GM12878 (cell line): ENCODE results near the gene IGFBP2. TPM values are rescaled to one million over a fixed set of nuclear protein-coding genes. Genes with fewer than 3 reads are reported as not detected.

Experiments
- ATAC-seq: fragments of 200-7000 bp; cut with Tn5 transposase; 3 replicates; pipeline ENCODE4 v1.9.1; 2020; ENCODE audit warnings: mild to moderate bottlenecking, moderate library complexity
- BruUV-seq: library from RNA; stranded (reverse); fragments of 400-500 nt; replicated peaks from 2 replicates; lab custom pipeline; 2021; lab: Mats Ljungman, UMichigan
- CTCF ChIA-PET: fragments of 300-600 bp; sonication (Branson Sonifier 250); formaldehyde crosslinking; extraction: SDS; loops from one replicate; lab custom pipeline; 2021; ENCODE audit warnings: inconsistent platforms; lab: Yijun Ruan, JAX
- POLR2A ChIA-PET: fragments of 350-600 bp; formaldehyde crosslinking; extraction: SDS; loops from one replicate; lab custom pipeline; 2021; ENCODE audit warnings: inconsistent platforms; lab: Charles Lee
- RAD21 ChIA-PET: fragments of 300-600 bp; sonication (Branson Sonifier 250); formaldehyde crosslinking; loops from one replicate; lab custom pipeline; 2023; ENCODE audit warnings: antibody characterized with exemption; ENCODE audit not compliant: unreplicated experiment; lab: Charles Lee
- SMC1A ChIA-PET: fragments of 300-600 bp; sonication (Branson Sonifier 250); formaldehyde crosslinking; loops from one replicate; lab custom pipeline; 2023; ENCODE audit not compliant: unreplicated experiment, uncharacterized antibody; lab: Charles Lee
- DNase-seq: peaks from one replicate; pipeline ENCODE4 v3.0.0-alpha.2; 2011; ENCODE audit warnings: low read depth, low spot score
- FAIRE-seq: peaks from 3 replicates; lab custom pipeline; 2011; peaks lifted over from hg19 to GRCh38; lab: Jason Lieb, UNC
- H2AFZ ChIP-seq: 2 replicates; pipeline ENCODE4 v1.6.0; 2011; ENCODE audit warnings: low read depth, low read length, control low read depth; ENCODE audit not compliant: control insufficient read depth
- H3K27ac ChIP-seq: 2 replicates; pipeline ENCODE4 v1.5.1; 2011; ENCODE audit warnings: control low read depth; ENCODE audit not compliant: control insufficient read depth, insufficient read depth
- H3K27me3 ChIP-seq, 2 experiments: replicated peaks in 1 of 2; 2 replicates each; pipeline versions ENCODE4 v1.6.0 to v1.6.1; 2011; ENCODE audit warnings: low read length in 1 of 2; ENCODE audit not compliant: control insufficient read depth in 2 of 2, insufficient read depth in 2 of 2
- H3K36me3 ChIP-seq, 2 experiments: 2 replicates each; pipeline ENCODE4 v1.5.1; 2011; ENCODE audit warnings: low read length in 1 of 2; ENCODE audit not compliant: control insufficient read depth in 2 of 2, insufficient read depth in 2 of 2
- H3K4me1 ChIP-seq: 2 replicates; pipeline ENCODE4 v1.6.1; 2011; ENCODE audit warnings: mild to moderate bottlenecking, low read length, moderate library complexity, mixed read lengths; ENCODE audit not compliant: control insufficient read depth, insufficient read depth
- H3K4me2 ChIP-seq: 2 replicates; pipeline ENCODE4 v1.6.0; 2011; ENCODE audit warnings: control low read depth; ENCODE audit not compliant: control insufficient read depth, insufficient read depth
- H3K4me3 ChIP-seq: fragments of 200-600 bp; sonication (generic); 2 replicates; pipeline ENCODE4 v1.5.1; 2016
- H3K79me2 ChIP-seq: 2 replicates; pipeline ENCODE4 v1.6.0; 2011; ENCODE audit warnings: low read length; ENCODE audit not compliant: control insufficient read depth, insufficient read depth
- H3K9ac ChIP-seq: 2 replicates; pipeline ENCODE4 v1.8.0; 2011; ENCODE audit warnings: low read length, control low read depth, mixed read lengths; ENCODE audit not compliant: control insufficient read depth, insufficient read depth
- H3K9me3 ChIP-seq: replicated peaks from 3 replicates; pipeline ENCODE4 v1.5.1; 2011; ENCODE audit warnings: mild to moderate bottlenecking, low read length; ENCODE audit not compliant: control insufficient read depth, insufficient read depth
- H4K20me1 ChIP-seq: 2 replicates; pipeline ENCODE4 v1.6.0; 2011; ENCODE audit not compliant: control insufficient read depth, insufficient read depth
- E2F4 ChIP-seq: IDR thresholded peaks from 2 replicates; pipeline ENCODE4 v1.6.1; 2012; ENCODE audit warnings: low read depth, low read length, improper control_type of control experiment
- IKZF2 ChIP-seq, 2 experiments: fragments of 450-650 bp; IDR thresholded peaks; 2 replicates each; pipeline ENCODE4 v1.6.1; 2017; ENCODE audit warnings: mild to moderate bottlenecking in 2 of 2, moderate library complexity in 2 of 2
- NR2F1 ChIP-seq: fragments of 450-650 bp; conservative IDR thresholded peaks from 2 replicates; pipeline ENCODE4 v1.6.1; 2017; ENCODE audit warnings: mild to moderate bottlenecking
- PRDM15 ChIP-seq: fragments of 450-650 bp; formaldehyde crosslinking; IDR thresholded peaks from 2 replicates; pipeline ENCODE4 v1.4.0; 2020; ENCODE audit warnings: mild to moderate bottlenecking, moderate library complexity
- RBBP5 ChIP-seq: fragments of 200-600 bp; sonication (generic); conservative IDR thresholded peaks from 2 replicates; pipeline ENCODE4 v1.6.1; 2016
- RCOR1 ChIP-seq: conservative IDR thresholded peaks from 2 replicates; pipeline ENCODE4 v1.6.1; 2012; ENCODE audit warnings: low read depth, low read length, improper control_type of control experiment
- STAT3 ChIP-seq: IDR thresholded peaks from 2 replicates; pipeline ENCODE4 v1.6.1; 2011; ENCODE audit warnings: low read depth, low read length, improper control_type of control experiment
- SUZ12 ChIP-seq: fragments of 200-600 bp; sonication (generic); IDR thresholded peaks from one replicate; pipeline ENCODE4 v1.6.1; 2018; ENCODE audit warnings: antibody characterized with exemption, mild to moderate bottlenecking; ENCODE audit not compliant: unreplicated experiment
- TBL1XR1 ChIP-seq: IDR thresholded peaks from 2 replicates; pipeline ENCODE4 v1.6.1; 2012; ENCODE audit warnings: low read depth, low read length, improper control_type of control experiment
- WGBS: methylation state at CpG from one replicate; pipeline ENCODE4 v1.1.6; 2016; ENCODE audit warnings: low lambda C conversion rate; ENCODE audit not compliant: insufficient replicate concordance, insufficient coverage; ENCODE audit errors: missing lambda C conversion rate; 5-methylcytosine and 5-hydroxymethylcytosine counted together
- in situ Hi-C: fragments of 300-500 bp; cut with MboI; formaldehyde crosslinking; loops from 9 replicates; pipeline ENCODE4 v1.14.3; 2018; ENCODE audit warnings: mixed read lengths
- intact Hi-C: fragments of 100-400 bp; cut with micrococcal nuclease; formaldehyde crosslinking; loops from one replicate; pipeline ENCODE4 v1.14.2; 2022; ENCODE audit not compliant: unreplicated experiment
- polyA plus RNA-seq, 11 experiments: library from polyadenylated mRNA; depleted of rRNA in 4 of 11; unstranded in 6 of 11; stranded (reverse) in 5 of 11; fragments of >200 nt; fragmentation: Nextera tagmentation in 4 of 11; fragmentation: Illumina TruSeq in 1 of 11; extraction: Ambion mirVana in 4 of 11; extraction: Trizol in 1 of 11; gene quantifications; 1 replicate in 1 of 11; 2 replicates in 10 of 11; pipeline versions ENCODE4 v1.2.1 to v1.2.3, GENCODE V29; 2011 to 2016; ENCODE audit warnings: inconsistent platforms in 2 of 11, missing spikeins in 2 of 11, low read depth in 1 of 11
- total RNA-seq, 4 experiments: library from RNA; depleted of rRNA in 3 of 4; stranded (reverse); fragments of >200 nt in 3 of 4; fragmentation: Illumina TruSeq in 1 of 4; extraction: Trizol in 1 of 4; gene quantifications; 2 replicates each; pipeline versions ENCODE4 v1.2.1 to v1.2.3, GENCODE V29; 2013 to 2021
- TF ChIP-seq, protein P1 (sequence below): IDR thresholded peaks from 2 replicates; pipeline ENCODE4 v1.6.1; 2011; ENCODE audit warnings: low read depth, low read length, improper control_type of control experiment, borderline replicate concordance
- TF ChIP-seq, protein P2 (sequence below): IDR thresholded peaks from 2 replicates; pipeline ENCODE4 v1.6.1; 2012; ENCODE audit warnings: low read depth, low read length, improper control_type of control experiment

IGFBP2 gene
- total and polyA plus RNA-seq, 10 of the 15 experiments (the other 5 are each of a cell fraction or from before 2014, with no cell fraction given): 0.11 to 1.5 (median 0.38) TPM; not detected in 5

DNA sequence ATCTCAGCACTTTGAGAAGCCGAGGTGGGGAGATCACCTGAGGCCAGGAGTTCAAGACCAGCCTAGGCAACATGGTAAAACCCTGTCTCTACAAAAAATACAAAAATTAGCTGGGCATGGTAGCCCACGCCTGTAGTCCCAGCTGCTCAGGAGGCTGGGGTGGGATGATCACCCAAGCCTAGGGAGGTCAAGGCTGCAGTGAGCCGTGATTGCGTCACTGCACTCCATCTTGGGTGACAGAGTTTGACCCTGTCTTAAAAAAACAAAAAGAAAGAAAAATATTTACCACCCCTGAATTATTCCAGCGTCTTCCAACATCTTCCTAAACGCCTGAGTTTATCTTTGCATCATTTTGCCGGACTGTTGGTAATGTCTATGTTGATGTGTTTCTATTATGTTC, 68.3 kb downstream of the IGFBP2 start:
- DNase-seq: no peak
- BruUV-seq: no TSS peak
- H3K27me3 ChIP-seq: peaks cover 0 to 6% of the 10 kb centered on the region in 2 experiments; a peak in 2 of 4 replicates
- no peak overlapping the region for H2AFZ ChIP-seq
- TF ChIP-seq, protein P1, sequence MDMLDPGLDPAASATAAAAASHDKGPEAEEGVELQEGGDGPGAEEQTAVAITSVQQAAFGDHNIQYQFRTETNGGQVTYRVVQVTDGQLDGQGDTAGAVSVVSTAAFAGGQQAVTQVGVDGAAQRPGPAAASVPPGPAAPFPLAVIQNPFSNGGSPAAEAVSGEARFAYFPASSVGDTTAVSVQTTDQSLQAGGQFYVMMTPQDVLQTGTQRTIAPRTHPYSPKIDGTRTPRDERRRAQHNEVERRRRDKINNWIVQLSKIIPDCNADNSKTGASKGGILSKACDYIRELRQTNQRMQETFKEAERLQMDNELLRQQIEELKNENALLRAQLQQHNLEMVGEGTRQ: no peak
- no peak for TF ChIP-seq RBBP5
- no peak for TF ChIP-seq STAT3
- ChIA-PET RAD21 (no interaction called here), SMC1A (no interaction called here), CTCF (interaction anchor here (0.8 to 3.5 kb wide), 4 partner anchors 20 to 950 kb away, joined by 3 to 26 read pairs (median 3); no protein-coding TSS in a partner anchor), POLR2A (no interaction called here)
- 12% methylated on average over 7 of the region's 7 CpGs for WGBS
- H3K4me1 ChIP-seq: no peaks in the 10 kb centered on the region
- no peak overlapping the region for H3K4me3 ChIP-seq
- no peaks in the 10 kb centered on the region for H3K9me3 ChIP-seq
- H3K4me2 ChIP-seq: no peak overlapping the region
- no peaks in the 10 kb centered on the region for H3K79me2 ChIP-seq
- H3K9ac ChIP-seq: no peak overlapping the region
- no peak for FAIRE-seq
- in situ Hi-C loops: loop anchor here (10.0 kb wide), 1 partner anchor 463 kb away; no protein-coding TSS in a partner anchor
- intact Hi-C loops: loop anchor here (2.0 kb wide), 1 partner anchor 465 kb away; no protein-coding TSS in a partner anchor
- ATAC-seq: no peak
- H3K27ac ChIP-seq: no peak overlapping the region
- H3K36me3 ChIP-seq: no peaks in the 10 kb centered on the region
- no peaks in the 10 kb centered on the region for H4K20me1 ChIP-seq

DNA sequence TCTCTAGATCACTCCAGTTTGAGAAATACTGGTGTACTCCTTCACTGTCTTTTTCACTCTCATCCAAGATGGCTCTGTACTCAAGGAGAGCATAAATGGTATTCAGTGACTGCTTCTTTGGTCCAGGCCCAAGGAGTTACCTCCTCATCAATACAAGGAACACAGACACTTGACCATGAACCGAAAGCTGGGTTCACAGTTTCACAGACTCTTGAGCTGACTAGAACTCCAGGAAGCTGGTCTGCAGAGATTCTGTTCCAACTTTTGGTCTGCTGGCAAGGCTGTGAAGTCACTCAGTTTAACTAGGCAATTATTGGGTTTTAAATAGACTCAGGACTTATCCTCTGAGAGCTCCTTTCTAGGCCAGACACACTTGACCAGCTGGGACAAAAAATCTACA, 69.5 kb downstream of the IGFBP2 start:
- H3K27me3 ChIP-seq: peaks cover 0 to 6% of the 10 kb centered on the region in 2 experiments; a peak in 1 of 4 replicates
- no TSS peak for BruUV-seq
- ChIA-PET CTCF (no interaction called here), POLR2A (no interaction called here), SMC1A (interaction anchor here (0.6 kb wide), 1 partner anchor 405 kb away, joined by 3 read pairs; no protein-coding TSS in a partner anchor), RAD21 (no interaction called here)
- H2AFZ ChIP-seq: no peak overlapping the region
- H3K79me2 ChIP-seq: no peaks in the 10 kb centered on the region
- no peaks in the 10 kb centered on the region for H3K36me3 ChIP-seq
- no peaks in the 10 kb centered on the region for H3K4me1 ChIP-seq
- no peak overlapping the region for H3K4me2 ChIP-seq
- DNase-seq (no peak), ATAC-seq (no peak), FAIRE-seq (no peak)
- no peak overlapping the region for H3K4me3 ChIP-seq
- no peaks in the 10 kb centered on the region for H4K20me1 ChIP-seq
- H3K9me3 ChIP-seq: no peaks in the 10 kb centered on the region; the same call in 2 of the 3 replicates
- 0% methylated on average over 1 of the region's 1 CpG for WGBS
- no peak overlapping the region for H3K27ac ChIP-seq
- no peak overlapping the region for H3K9ac ChIP-seq
- in situ Hi-C loops (loop anchor here (10.0 kb wide), 1 partner anchor 462 kb away; no protein-coding TSS in a partner anchor), intact Hi-C loops (no loop called here)
- TF ChIP-seq PRDM15: no peak
- no peak for TF ChIP-seq RCOR1
- no peak for TF ChIP-seq SUZ12
- no peak for TF ChIP-seq TBL1XR1
- no peak for TF ChIP-seq IKZF2 (IDR thresholded peaks at IDR 0.05)
- no peak for TF ChIP-seq NR2F1
- no peak for TF ChIP-seq E2F4
- TF ChIP-seq, protein P2, sequence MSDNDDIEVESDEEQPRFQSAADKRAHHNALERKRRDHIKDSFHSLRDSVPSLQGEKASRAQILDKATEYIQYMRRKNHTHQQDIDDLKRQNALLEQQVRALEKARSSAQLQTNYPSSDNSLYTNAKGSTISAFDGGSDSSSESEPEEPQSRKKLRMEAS: no peak
